HS-5 (cell line): ENCODE results near the gene KSR2.

Experiments
- DNase-seq: peaks from one replicate; pipeline ENCODE4 v3.0.0-alpha.2; 2012; ENCODE audit warnings: low read depth

Gene KSR2

DNA sequence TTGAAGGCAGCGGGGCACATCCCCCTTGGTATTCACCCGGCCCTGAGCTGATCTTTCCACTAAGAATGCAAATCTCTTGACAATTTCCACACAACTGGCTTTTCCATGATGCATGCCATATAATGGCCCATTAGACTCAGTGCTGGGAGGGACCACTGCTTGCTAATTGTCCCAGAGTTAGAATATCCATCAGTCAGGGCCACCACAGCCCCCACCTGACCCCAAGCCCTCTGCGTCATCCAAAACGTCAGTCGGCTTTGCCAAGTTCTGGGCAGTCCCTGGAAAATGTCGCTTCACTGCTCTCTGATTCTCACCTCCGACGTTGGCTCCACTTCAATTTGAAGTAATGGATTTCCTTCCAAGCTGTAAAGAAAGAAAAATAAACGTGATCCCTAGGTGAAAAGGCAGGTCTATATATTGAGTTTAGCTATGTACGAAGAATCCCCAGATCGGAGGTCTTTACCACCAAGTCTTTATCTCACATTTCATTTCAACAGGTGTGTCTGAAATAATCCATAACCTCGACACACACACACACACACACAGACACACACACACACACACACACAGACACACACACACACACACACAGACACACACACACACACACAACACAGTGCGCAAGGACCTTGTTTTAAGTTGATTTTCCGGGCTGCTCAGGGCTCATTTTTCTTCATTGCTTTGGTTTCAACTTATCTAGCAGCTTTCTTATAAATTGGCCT, 441.9 kb downstream of the KSR2 start:
- no peak for DNase-seq

GRCh38 chr12:117525766-117526165, 443.0 kb downstream of the KSR2 start:
- no peak for DNase-seq

DNA sequence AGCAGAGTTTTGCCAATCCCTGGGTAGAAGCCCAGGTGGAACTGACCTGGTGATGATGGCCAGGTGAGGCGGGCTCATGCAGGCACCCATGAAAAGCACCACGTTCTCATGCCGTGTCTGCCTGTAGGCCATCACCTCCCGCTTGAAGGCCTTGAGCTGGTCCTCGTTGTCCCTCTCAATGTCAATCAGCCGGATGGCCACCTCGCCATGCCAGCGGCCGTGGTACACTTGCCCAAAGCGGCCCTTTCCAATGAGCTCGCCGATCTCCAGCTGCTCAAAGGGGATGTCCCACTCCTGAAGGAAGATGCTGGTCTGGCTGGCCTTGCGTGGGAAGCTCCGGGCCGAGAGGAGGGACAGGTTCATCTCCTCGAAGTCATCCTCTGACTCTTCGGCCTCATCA, 444.0 kb downstream of the KSR2 start:
- DNase-seq: no peak

- no peak for DNase-seq
Observed at GRCh38 chr12:117523971-117524370, 444.8 kb downstream of the KSR2 start.

- no peak for DNase-seq
Observed at GRCh38 chr12:117522559-117522958, 446.2 kb downstream of the KSR2 start.

DNA sequence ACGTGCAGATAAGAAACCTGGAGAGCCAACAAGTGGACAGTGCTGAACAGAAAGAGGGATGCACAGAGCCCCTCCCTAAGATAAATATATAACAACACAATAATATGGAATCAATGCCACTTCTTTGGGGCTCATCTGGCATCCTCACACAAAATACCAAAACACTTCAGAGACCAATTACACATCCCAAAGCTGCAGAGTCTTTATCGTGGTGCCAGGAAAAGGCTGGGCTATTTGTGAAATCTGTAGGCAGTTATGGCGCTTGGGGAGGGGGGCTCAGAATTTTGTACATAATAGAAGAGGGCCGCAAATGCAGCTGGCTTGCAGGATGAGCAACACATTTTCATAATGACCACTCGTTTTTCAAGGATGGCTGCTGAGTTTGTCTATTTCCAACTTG, 446.9 kb downstream of the KSR2 start:
- DNase-seq: no peak

DNA sequence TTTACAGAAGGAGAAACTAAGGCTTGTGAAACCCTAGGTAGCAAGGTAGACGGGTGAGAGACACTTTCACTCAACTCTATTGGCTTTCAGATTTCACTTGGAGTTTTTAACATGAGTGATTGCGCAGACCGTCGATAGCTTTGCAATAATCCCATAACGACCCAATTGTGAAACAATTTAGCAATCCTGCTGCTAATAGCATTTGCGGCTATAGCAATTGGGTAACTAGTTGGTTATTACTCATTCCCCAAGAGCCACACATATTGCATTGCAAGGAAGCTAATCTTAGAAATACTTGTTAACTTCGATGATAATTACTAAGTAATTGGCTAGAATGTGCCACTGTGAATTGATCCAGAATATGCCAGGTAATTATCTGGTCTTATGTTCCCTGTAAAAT, 447.4 kb downstream of the KSR2 start:
- DNase-seq: no peak

DNA sequence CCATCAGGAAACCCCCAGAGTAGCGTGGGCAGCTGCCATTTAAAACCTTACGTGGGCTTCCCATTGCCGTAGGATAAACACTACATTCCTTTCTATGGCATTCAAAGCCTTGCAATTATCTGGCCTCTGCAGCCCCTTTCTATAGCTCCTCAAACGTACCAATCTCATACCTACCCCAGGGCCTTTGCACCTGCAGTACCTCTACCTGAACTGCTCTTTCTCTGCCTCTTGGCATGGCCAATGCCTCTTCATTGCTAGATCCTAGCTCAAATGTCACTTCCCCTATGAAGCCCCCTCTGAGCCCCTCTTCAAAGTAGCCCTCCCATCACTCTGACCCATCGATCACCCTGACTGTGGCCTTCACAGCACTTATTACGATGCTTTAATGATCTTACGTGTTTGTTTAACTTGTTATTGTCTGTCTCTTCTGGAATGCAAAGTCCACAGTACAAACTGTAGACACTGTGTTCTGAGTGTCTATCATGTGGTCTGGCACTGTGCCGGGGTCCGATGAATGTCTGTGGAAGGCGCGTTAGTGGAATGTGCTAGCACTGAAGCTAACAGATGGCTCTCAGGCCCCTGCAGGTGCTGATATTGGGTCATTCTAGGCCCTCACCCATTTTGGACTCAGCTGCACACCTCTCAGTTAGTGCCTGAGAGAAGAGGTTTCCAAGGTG, 450.1 kb downstream of the KSR2 start:
- DNase-seq: no peak

DNA sequence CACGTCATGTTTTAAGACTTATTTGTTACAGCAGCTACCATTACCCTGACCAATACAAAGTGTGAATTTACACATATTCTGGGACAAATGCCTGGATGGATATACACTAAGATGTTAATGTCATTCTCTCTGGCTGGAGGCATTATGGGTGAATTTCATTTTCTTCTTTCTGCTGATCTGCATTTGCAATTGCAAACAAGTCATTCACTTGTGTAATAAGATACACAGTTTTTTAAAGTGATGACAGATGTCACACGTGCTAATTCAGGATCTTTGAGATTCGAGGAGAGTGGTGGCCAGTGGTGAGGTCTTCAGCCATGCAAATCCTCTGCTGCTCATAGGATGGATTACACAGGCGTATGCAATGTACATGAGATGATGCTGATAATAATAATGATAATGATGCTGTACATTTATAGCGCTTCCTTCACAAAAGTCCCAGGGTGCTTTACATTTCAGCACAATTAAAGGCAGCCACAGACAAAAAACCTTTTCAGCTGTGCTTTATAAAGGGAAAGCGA, 451.5 kb downstream of the KSR2 start:
- no peak for DNase-seq

DNA sequence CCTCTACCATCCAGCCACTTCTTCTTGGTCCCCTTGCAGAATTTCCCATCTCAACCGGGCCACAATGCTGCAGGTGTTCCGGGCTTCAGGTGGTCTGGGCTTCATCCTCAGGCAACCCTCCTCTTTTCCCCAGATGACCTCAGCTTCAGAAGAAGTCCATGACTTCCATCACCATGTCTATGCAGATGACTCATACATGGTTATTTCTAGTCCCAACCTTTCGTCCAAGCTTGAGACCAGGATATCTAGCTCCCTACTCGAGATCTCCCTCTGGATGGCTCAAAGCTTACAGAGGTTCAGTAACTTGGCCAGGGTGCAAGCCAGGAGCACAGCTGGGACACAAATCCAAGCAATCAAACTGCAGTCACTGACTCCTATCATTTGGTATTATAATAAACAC, 452.8 kb downstream of the KSR2 start:
- no peak for DNase-seq

- no peak for DNase-seq
Observed at GRCh38 chr12:117514016-117514415, 454.8 kb downstream of the KSR2 start.

DNA sequence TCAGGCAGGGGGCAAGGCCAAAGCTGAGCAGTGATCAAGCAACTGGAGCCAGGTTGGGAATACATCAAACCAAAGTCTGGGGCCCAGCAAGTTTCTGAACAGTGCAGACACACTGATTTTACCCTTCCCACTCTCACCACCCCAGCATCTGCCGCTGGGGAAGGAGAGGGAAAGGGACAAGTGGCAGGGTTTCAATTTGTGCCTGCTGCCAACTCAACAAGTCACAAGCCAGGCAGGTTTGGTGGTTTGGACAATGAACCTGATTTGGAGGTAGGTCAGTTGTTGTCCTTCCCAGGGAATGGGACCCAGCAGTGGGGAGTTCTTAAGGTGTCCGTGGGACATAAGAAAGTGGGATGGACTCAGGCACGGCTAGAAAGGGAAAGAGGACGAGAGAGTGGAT, 455.4 kb downstream of the KSR2 start:
- no peak for DNase-seq

DNA sequence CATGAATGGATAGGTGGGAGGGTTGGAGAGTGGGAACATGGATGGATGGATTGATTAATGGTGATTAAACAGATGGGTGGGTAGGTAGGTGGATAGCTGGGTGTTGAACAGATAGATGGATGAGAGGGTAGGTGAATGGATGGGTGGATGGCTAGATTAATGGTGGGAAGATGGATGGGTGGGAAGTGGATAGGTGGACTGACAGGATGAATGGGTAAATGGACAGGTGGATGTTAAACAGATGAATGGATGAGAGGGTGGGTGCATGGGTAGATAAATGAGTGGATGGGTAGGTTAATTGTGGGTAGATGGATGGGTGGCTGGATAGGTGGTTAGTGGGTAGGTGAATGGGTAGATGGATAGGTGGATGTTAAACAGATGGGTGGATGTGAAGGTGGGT, 460.3 kb downstream of the KSR2 start:
- no peak for DNase-seq

DNA sequence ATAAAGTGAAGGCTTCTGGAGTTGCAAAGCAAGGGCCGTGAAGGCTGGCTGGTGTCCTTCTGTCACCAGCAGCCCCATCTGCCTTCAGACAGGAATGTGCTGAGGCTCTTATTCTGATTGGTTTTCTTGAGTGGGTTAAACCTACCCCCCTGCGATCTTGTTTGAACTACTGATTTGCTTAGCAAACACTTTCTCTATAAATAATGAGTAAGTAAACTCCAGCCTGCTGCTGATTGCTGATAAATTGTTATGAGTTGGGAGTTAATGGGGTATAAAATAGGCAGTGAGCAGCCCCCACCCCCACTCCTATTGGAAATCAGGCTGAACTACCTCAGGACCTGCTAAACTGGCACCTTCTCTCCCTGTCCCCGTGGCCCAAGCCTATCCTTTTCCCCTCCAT, 461.2 kb downstream of the KSR2 start:
- no peak for DNase-seq

DNA sequence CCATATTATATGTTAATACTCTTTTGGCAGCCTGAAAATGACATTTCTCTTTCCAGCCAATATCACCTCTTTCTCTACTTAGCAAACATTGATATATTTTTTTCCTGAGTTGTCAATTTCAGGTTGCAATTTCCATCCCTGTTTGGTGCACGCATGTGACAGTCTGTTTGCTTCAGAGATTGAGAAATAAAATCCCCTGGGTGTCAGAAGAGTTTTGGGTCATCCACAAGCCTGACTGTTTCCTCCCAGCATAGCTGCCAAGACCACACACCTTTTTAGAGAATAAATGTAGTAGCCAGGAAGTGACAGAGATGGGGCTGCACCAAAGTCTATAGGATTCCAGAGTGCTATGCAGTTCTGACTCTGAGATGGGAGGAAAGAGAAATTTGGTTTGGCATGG, 462.5 kb downstream of the KSR2 start:
- no peak for DNase-seq

DNA sequence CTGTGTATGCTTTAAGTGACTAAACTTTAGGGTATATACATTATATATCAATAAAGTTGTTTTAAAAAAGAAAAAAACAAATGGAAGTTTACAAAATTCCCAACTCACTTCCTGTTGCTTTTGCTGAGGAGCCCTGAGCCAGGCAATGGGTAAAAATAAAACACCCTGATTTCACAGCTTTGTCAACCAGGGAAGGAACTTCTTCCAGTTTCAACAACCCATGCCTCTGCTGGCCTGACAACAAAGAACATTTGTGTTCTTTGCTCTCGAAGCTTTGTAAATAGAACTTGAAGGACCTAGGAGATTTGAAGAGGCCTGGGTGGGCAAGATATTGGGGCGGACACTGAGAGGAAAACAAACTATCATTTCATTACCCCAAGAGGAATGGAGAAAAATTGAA, 466.2 kb downstream of the KSR2 start:
- DNase-seq: no peak

DNA sequence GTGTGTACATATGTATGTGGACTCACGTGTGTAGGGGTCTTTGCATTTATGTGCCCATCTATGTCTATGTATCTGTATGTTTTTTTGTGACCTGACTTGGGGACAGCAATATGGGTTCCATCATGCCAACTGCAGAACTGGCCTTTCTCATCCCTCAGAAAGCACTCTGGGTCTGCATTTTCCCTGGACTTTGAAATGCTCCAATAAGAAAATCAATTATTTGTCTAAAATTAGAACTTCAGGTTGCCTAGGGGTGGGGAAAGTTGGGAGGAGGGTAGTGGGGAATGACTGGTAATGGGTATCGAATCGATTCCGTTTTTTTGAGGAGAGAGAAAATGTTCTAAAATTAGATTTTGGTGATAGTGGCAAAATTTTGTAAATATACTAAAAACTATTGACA, 466.6 kb downstream of the KSR2 start:
- no peak for DNase-seq

GRCh38 chr12:117501076-117501869, 467.5 kb downstream of the KSR2 start:
- no peak for DNase-seq

- no peak for DNase-seq
Observed at GRCh38 chr12:117499759-117500485, 468.9 kb downstream of the KSR2 start.

DNA sequence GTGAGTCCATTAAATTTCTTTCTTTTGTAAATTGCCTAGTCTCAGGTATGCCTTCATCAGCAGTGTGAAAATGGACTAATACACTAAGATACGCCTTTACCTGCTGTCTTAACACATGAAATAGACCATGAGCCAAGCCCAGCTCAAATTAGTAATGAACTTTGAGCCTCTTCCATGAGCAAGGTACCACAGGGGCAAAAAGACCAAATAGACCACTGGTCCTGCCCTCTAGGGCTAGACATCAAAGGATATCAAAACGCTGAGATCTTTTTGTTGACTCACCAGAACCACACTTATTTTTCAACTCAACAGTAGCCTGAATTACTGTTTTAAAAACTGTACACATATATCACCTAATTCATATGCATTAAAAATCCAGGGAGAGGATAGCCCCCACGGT, 469.9 kb downstream of the KSR2 start:
- DNase-seq: no peak

DNA sequence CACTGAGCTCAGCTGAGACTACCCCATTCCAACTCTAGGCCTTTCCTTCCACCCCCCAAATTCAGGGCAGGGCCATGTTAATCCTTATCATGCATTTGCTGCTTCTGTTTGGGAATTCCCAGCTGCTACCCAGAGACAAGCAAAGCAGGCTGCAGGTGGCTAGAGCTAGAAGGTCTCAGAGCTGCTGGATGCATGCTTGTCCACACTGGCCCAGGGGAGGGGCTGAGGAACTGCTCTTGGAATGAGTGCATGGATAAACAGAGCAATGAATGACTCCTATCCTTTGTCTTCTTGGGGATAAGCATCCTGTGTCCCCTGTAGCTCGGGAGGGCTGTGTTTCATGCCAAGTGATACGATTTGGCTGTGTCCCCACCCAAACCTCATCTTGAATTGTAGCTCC, 470.5 kb downstream of the KSR2 start:
- DNase-seq: no peak

DNA sequence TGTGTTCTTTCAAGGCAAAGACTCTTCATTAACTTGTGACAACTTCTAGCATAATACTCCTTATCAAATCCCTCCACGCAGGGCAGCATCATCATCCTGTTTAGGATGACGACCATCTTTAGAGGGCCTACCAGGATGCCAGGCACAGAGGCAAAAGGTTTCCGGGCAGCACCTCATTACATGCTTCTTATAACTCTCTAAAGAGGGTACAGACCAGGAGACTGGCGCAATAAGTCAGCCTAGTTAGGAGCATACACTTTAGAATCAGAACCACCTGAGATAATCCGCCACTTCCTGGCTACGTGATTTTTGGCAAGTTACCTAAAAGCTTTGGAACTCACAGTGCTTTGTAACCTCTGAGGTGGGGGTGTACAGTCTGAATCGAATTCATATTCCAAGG, 471.4 kb downstream of the KSR2 start:
- no peak for DNase-seq
